Measurements from ENCODE around the gene SYNJ2.

DNA sequence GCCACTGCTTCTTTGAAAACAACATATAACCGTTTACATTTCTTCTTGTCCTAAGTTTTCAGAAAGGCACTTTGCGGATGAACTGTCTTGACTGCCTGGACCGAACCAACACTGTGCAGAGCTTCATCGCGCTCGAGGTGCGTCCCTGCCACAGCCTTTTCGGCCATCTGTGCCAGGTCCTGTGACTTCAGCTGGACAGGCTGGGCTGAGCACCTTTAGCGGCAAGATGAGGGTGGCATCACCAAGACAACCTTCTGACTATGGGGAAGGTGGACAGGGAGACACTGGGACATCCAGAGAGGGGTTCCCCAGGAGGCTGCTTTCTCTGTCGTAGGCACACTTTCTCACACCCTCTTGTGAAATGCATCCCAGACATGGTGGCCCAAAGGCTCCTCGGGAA lies 82.1 kb downstream of the SYNJ2 start:
- TF ChIP-seq CTCF (conservative IDR thresholded peaks at IDR 0.05; ENCODE audit: low read depth in 2 of 2) (no peak), REST (IDR thresholded peaks at IDR 0.05; ENCODE audit: unreplicated experiment) (no peak), POLR2AphosphoS5 (IDR thresholded peaks at IDR 0.05; ENCODE audit: low read depth) (no peak), ZNF114 (CRISPR knock-in tag; IDR thresholded peaks at IDR 0.05) (no peak), JUNB (IDR thresholded peaks at IDR 0.05; ENCODE audit: unreplicated experiment) (no peak)

Measured in GM23338 (cell line).